ENCODE measurements around the gene LRRC4B.

Gene LRRC4B

DNA sequence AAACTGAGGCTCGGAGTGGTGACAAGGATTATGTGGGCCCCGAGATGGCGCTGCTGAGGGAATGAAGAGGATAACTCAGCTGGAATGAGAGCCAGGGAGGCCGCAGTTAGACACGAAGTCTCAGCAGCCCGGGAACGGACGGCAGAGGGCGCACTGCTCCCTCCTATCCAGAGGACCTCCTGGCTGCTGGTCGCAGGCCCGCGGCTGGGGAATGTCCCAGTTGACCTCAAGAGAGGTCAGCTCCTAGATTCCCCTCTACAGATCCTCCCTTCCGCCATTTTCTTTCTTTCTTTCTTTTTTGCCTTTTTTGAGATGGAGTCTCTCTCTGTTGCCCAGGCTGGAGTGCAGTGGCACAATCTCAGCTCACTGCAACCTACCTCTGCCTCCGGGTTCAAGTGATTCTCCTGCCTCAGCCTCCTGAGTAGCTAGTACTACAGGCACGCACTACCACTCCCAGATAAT, 30.4 kb downstream of the LRRC4B start (continued):
- TF ChIP-seq, protein P1, sequence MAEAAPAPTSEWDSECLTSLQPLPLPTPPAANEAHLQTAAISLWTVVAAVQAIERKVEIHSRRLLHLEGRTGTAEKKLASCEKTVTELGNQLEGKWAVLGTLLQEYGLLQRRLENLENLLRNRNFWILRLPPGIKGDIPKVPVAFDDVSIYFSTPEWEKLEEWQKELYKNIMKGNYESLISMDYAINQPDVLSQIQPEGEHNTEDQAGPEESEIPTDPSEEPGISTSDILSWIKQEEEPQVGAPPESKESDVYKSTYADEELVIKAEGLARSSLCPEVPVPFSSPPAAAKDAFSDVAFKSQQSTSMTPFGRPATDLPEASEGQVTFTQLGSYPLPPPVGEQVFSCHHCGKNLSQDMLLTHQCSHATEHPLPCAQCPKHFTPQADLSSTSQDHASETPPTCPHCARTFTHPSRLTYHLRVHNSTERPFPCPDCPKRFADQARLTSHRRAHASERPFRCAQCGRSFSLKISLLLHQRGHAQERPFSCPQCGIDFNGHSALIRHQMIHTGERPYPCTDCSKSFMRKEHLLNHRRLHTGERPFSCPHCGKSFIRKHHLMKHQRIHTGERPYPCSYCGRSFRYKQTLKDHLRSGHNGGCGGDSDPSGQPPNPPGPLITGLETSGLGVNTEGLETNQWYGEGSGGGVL (tag by site-specific recombination; IDR thresholded peaks at IDR 0.05) = no peak
- TF ChIP-seq, protein P2, sequence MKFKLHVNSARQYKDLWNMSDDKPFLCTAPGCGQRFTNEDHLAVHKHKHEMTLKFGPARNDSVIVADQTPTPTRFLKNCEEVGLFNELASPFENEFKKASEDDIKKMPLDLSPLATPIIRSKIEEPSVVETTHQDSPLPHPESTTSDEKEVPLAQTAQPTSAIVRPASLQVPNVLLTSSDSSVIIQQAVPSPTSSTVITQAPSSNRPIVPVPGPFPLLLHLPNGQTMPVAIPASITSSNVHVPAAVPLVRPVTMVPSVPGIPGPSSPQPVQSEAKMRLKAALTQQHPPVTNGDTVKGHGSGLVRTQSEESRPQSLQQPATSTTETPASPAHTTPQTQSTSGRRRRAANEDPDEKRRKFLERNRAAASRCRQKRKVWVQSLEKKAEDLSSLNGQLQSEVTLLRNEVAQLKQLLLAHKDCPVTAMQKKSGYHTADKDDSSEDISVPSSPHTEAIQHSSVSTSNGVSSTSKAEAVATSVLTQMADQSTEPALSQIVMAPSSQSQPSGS (tag by site-specific recombination; IDR thresholded peaks at IDR 0.05; ENCODE audit: low read depth) = no peak
- TF ChIP-seq ZNF610 (tag by site-specific recombination; IDR thresholded peaks at IDR 0.05; ENCODE audit: borderline replicate concordance) (no peak), ZNF155 (tag by site-specific recombination; IDR thresholded peaks at IDR 0.05) (no peak), ZNF544 (tag by site-specific recombination; IDR thresholded peaks at IDR 0.05) (no peak), ZEB2 (tag by site-specific recombination; IDR thresholded peaks at IDR 0.05) (no peak), IKZF3 (tag by site-specific recombination; IDR thresholded peaks at IDR 0.05) (peak; percentile 26; the same call in 1 of the 2 replicates), SALL2 (tag by site-specific recombination; IDR thresholded peaks at IDR 0.05; ENCODE audit: borderline replicate concordance) (no peak), ZBTB48 (tag by site-specific recombination; IDR thresholded peaks at IDR 0.05) (no peak), ZNF658 (tag by site-specific recombination; IDR thresholded peaks at IDR 0.05) (no peak), ZNF521 (tag by site-specific recombination; IDR thresholded peaks at IDR 0.05) (no peak), ZNF76 (tag by site-specific recombination; IDR thresholded peaks at IDR 0.05; ENCODE audit: borderline replicate concordance, low read depth) (no peak), KLF8 (tag by site-specific recombination; IDR thresholded peaks at IDR 0.05) (no peak)
- TF ChIP-seq, protein P3, sequence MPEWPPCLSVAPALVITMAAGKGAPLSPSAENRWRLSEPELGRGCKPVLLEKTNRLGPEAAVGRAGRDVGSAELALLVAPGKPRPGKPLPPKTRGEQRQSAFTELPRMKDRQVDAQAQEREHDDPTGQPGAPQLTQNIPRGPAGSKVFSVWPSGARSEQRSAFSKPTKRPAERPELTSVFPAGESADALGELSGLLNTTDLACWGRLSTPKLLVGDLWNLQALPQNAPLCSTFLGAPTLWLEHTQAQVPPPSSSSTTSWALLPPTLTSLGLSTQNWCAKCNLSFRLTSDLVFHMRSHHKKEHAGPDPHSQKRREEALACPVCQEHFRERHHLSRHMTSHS (tag by site-specific recombination; IDR thresholded peaks at IDR 0.05) = no peak
- TF ChIP-seq, protein P4, sequence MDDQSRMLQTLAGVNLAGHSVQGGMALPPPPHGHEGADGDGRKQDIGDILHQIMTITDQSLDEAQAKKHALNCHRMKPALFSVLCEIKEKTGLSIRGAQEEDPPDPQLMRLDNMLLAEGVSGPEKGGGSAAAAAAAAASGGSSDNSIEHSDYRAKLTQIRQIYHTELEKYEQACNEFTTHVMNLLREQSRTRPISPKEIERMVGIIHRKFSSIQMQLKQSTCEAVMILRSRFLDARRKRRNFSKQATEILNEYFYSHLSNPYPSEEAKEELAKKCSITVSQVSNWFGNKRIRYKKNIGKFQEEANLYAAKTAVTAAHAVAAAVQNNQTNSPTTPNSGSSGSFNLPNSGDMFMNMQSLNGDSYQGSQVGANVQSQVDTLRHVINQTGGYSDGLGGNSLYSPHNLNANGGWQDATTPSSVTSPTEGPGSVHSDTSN (CRISPR knock-in tag; IDR thresholded peaks at IDR 0.05) = no peak
- TF ChIP-seq, protein P5, sequence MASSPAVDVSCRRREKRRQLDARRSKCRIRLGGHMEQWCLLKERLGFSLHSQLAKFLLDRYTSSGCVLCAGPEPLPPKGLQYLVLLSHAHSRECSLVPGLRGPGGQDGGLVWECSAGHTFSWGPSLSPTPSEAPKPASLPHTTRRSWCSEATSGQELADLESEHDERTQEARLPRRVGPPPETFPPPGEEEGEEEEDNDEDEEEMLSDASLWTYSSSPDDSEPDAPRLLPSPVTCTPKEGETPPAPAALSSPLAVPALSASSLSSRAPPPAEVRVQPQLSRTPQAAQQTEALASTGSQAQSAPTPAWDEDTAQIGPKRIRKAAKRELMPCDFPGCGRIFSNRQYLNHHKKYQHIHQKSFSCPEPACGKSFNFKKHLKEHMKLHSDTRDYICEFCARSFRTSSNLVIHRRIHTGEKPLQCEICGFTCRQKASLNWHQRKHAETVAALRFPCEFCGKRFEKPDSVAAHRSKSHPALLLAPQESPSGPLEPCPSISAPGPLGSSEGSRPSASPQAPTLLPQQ (tag by site-specific recombination; IDR thresholded peaks at IDR 0.05) = 0 out of 2 replicates have a peak, but pooled peaks have one; percentile 33
- TF ChIP-seq, protein P6, sequence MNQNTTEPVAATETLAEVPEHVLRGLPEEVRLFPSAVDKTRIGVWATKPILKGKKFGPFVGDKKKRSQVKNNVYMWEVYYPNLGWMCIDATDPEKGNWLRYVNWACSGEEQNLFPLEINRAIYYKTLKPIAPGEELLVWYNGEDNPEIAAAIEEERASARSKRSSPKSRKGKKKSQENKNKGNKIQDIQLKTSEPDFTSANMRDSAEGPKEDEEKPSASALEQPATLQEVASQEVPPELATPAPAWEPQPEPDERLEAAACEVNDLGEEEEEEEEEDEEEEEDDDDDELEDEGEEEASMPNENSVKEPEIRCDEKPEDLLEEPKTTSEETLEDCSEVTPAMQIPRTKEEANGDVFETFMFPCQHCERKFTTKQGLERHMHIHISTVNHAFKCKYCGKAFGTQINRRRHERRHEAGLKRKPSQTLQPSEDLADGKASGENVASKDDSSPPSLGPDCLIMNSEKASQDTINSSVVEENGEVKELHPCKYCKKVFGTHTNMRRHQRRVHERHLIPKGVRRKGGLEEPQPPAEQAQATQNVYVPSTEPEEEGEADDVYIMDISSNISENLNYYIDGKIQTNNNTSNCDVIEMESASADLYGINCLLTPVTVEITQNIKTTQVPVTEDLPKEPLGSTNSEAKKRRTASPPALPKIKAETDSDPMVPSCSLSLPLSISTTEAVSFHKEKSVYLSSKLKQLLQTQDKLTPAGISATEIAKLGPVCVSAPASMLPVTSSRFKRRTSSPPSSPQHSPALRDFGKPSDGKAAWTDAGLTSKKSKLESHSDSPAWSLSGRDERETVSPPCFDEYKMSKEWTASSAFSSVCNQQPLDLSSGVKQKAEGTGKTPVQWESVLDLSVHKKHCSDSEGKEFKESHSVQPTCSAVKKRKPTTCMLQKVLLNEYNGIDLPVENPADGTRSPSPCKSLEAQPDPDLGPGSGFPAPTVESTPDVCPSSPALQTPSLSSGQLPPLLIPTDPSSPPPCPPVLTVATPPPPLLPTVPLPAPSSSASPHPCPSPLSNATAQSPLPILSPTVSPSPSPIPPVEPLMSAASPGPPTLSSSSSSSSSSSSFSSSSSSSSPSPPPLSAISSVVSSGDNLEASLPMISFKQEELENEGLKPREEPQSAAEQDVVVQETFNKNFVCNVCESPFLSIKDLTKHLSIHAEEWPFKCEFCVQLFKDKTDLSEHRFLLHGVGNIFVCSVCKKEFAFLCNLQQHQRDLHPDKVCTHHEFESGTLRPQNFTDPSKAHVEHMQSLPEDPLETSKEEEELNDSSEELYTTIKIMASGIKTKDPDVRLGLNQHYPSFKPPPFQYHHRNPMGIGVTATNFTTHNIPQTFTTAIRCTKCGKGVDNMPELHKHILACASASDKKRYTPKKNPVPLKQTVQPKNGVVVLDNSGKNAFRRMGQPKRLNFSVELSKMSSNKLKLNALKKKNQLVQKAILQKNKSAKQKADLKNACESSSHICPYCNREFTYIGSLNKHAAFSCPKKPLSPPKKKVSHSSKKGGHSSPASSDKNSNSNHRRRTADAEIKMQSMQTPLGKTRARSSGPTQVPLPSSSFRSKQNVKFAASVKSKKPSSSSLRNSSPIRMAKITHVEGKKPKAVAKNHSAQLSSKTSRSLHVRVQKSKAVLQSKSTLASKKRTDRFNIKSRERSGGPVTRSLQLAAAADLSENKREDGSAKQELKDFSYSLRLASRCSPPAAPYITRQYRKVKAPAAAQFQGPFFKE (tag by site-specific recombination; IDR thresholded peaks at IDR 0.05; ENCODE audit: borderline replicate concordance) = no peak
- TF ChIP-seq, protein P7, sequence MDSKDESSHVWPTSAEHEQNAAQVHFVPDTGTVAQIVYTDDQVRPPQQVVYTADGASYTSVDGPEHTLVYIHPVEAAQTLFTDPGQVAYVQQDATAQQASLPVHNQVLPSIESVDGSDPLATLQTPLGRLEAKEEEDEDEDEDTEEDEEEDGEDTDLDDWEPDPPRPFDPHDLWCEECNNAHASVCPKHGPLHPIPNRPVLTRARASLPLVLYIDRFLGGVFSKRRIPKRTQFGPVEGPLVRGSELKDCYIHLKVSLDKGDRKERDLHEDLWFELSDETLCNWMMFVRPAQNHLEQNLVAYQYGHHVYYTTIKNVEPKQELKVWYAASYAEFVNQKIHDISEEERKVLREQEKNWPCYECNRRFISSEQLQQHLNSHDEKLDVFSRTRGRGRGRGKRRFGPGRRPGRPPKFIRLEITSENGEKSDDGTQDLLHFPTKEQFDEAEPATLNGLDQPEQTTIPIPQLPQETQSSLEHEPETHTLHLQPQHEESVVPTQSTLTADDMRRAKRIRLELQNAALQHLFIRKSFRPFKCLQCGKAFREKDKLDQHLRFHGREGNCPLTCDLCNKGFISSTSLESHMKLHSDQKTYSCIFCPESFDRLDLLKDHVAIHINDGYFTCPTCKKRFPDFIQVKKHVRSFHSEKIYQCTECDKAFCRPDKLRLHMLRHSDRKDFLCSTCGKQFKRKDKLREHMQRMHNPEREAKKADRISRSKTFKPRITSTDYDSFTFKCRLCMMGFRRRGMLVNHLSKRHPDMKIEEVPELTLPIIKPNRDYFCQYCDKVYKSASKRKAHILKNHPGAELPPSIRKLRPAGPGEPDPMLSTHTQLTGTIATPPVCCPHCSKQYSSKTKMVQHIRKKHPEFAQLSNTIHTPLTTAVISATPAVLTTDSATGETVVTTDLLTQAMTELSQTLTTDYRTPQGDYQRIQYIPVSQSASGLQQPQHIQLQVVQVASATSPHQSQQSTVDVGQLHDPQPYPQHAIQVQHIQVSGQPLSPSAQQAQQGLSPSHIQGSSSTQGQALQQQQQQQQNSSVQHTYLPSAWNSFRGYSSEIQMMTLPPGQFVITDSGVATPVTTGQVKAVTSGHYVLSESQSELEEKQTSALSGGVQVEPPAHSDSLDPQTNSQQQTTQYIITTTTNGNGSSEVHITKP (tag by site-specific recombination; IDR thresholded peaks at IDR 0.05) = no peak
